ENCODE data around the gene VWA8. TPM values are rescaled to one million over a fixed set of nuclear protein-coding genes. Genes with fewer than 3 reads are reported as not detected.

VWA8 gene
- 5.6 to 8.0 TPM (median 6.9 TPM) in 5 replicates for total RNA-seq (2022; extraction: Qiagen RNA extraction; ENCODE audit: low read depth)

DNA sequence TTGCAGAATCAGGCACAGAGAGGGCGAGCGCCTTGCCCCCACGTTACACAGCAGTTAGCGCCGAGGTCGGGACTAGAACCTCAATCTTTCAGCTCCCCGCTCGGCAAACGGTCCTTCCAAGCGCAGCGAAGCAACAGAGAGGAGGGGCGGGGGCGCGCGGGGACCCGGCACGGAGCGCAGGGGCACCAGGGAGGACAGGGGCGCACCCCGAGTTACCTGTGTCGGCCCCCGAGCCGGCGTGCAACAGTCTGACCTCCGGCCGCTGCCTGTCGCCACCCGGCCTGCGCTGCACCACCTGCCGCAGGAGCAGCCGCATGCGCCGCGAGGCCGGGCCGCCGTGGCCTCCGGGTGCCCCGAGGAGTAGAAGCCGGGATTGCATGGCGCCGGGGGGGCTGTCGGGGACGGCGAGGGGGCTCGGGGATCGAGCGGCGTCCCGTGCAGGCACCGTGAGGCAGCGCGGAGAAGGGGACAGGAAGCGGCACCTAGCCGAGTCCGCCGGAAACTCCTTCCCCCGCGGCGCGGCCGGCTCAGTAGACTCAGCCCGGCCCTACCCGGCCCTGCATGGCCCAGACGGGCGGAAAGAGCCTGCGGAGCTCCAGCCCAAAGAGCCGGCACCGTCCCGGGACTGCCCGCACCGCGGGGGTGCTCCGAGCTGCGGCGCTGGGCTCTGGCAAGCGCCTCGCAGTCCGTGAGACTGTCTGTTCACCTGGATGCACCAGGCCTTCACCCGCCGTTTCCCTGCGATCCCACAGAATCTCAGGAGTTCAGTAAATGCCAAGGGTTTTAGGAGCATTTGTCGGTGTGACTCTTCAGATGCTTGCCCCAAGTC lies at the start of gene VWA8:
Gene VWA8, minus strand, starts transcription at position 473 of the 829 bp plus-strand sequence. Its CDS starts 94 bp downstream, at position 379.

Other genes starting within 250 kb of the VWA8 start
- 2.9 to 6.6 TPM (median 5.0 TPM) in 5 replicates for gene DGKH, start 87.5 kb upstream of the VWA8 start, total RNA-seq (2022; extraction: Qiagen RNA extraction; ENCODE audit: low read depth)

Data from A549 treated with ZK216348 at 1 μM for 4 hours (cell line).